ENCODE results near the gene CACNA1D. TPM values are rescaled to one million over a fixed set of nuclear protein-coding genes. Genes with fewer than 3 reads are reported as not detected.

Gene CACNA1D
- total RNA-seq, 4 donors from 2014 or later, result 0.85 to 0.88 TPM; not detected in 2

GRCh38 chr3:53719796-53720195 lies 225.4 kb downstream of the CACNA1D start:
- no peak for TF ChIP-seq CTCF (IDR thresholded peaks at IDR 0.05; ENCODE audit: low read depth)

- no peak for TF ChIP-seq CTCF (IDR thresholded peaks at IDR 0.05; ENCODE audit: low read depth)
These were observed 227.0 kb downstream of the CACNA1D start for GRCh38 chr3:53721187-53722119.

GRCh38 chr3:53724566-53724965 lies 230.2 kb downstream of the CACNA1D start:
- TF ChIP-seq CTCF (IDR thresholded peaks at IDR 0.05; ENCODE audit: low read depth), result no peak

- no peak for TF ChIP-seq CTCF (IDR thresholded peaks at IDR 0.05; ENCODE audit: low read depth)
These were observed 231.1 kb downstream of the CACNA1D start for GRCh38 chr3:53725387-53725995.

- TF ChIP-seq CTCF (IDR thresholded peaks at IDR 0.05; ENCODE audit: low read depth), result no peak
These were observed 232.2 kb downstream of the CACNA1D start for GRCh38 chr3:53726643-53727042.

GRCh38 chr3:53728606-53729005 lies 234.2 kb downstream of the CACNA1D start:
- no peak for TF ChIP-seq CTCF (IDR thresholded peaks at IDR 0.05; ENCODE audit: low read depth)

- no peak for TF ChIP-seq CTCF (IDR thresholded peaks at IDR 0.05; ENCODE audit: low read depth)
These were observed 234.7 kb downstream of the CACNA1D start for GRCh38 chr3:53729159-53729558.

All from subcutaneous adipose tissue (tissue), 4 donors.